Choroid plexus epithelial cell (primary cell): ENCODE measurements around the gene TAF1B.
"Not testable (repeated sequence)": the region's sequence is repeated elsewhere in the genome, so short reads cannot be mapped to it uniquely, and the experiment has no call there.

Experiments used
- DNase-seq: peaks from one replicate; pipeline ENCODE4 v3.0.0-alpha.2; 2010; ENCODE audit warnings: low read depth
- H3K4me3 ChIP-seq: 2 replicates; pipeline ENCODE4 v1.5.1; 2011; ENCODE audit warnings: low read depth, mild to moderate bottlenecking, control low read depth, low read length, moderate library complexity
- TF ChIP-seq, protein P1 (sequence below): conservative IDR thresholded peaks from 2 replicates; pipeline ENCODE4 v1.5.1; 2011; ENCODE audit warnings: low read depth, mild to moderate bottlenecking, control low read depth, inconsistent platforms, low read length, moderate library complexity

TAF1B gene

DNA sequence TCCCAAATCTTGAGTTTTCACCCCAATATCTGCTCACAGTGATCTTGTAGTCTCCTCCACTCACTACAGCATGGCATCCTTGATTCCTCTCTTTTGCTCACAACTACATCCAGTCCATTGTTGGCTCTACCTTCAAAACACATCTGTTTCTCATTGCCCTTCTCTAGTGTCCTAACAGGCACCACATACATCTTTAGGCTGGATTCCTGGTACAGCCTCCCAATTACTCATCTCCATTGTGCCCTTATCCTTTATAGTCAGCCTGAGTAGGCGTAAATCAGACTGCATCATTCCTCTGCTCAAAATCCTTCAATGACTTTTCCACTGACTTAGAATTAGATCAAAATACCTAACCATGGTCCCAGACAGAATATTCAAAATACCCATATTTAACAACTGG is 10.7 kb upstream of the TAF1B start:
- H3K4me3 ChIP-seq, result no peak overlapping the region
- TF ChIP-seq, protein P1, sequence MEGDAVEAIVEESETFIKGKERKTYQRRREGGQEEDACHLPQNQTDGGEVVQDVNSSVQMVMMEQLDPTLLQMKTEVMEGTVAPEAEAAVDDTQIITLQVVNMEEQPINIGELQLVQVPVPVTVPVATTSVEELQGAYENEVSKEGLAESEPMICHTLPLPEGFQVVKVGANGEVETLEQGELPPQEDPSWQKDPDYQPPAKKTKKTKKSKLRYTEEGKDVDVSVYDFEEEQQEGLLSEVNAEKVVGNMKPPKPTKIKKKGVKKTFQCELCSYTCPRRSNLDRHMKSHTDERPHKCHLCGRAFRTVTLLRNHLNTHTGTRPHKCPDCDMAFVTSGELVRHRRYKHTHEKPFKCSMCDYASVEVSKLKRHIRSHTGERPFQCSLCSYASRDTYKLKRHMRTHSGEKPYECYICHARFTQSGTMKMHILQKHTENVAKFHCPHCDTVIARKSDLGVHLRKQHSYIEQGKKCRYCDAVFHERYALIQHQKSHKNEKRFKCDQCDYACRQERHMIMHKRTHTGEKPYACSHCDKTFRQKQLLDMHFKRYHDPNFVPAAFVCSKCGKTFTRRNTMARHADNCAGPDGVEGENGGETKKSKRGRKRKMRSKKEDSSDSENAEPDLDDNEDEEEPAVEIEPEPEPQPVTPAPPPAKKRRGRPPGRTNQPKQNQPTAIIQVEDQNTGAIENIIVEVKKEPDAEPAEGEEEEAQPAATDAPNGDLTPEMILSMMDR, result no peak
- DNase-seq, result no peak

DNA sequence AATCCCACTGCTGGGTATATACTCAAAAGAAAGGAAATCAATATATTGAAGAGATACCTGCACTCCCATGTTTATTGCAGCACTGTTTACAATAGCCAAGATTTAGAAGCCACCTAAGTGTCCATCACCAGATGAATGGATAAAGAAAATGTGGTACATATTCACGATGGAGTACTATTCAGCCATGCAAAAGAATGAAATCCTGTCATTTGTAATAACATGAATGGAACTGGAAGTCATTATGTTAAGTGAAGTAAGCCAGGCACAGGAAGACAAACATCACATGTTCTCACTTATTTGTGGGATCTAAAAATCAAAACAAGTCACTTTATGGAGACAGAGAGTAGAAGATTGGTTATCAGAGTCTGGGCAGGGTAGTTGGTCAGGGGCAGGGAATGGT is 8.2 kb upstream of the TAF1B start:
- DNase-seq, H3K4me3 ChIP-seq: not testable (repeated sequence)

DNA sequence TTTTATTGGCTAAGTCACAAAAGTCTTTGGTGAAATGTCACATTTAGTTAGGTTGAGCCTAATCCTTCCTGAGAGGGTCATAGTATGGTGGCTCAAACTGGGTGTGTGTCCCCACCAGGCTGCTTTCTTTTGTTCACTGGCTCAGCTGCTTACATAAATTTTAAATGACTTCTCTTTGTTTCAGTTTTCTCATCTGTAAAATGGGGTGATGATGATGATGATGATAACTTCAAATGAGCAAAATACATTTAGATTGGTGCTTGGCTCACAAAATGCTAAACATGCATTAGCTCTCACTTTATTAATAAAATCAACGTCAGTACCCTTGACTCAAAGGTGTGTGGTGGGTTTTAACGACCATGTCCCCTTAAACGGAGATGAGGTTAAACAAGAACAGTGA is 7.2 kb upstream of the TAF1B start:
- TF ChIP-seq, protein P1, result no peak
- H3K4me3 ChIP-seq, result no peak overlapping the region
- no peak for DNase-seq

DNA sequence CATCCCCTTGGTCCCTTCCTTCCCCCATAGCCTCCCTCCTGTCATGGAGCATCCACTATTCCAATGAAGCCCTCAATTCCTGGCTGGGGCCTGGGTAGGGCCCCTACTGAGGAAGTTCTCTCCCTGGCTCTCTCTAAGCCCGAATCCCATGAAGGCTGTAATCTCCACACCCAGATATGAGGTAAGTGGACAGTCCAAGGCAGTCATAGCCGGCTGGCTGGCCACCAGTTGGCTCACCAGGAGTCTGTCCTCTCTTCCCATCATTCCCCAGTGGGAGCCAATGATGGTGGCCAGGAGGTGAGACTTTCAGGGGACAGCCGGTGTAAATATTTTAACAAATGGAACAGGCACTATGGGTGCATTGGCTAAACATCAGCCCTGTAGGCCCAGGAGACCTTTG is 6.8 kb upstream of the TAF1B start:
- TF ChIP-seq, protein P1, result no peak
- DNase-seq, result no peak
- no peak overlapping the region for H3K4me3 ChIP-seq

DNA sequence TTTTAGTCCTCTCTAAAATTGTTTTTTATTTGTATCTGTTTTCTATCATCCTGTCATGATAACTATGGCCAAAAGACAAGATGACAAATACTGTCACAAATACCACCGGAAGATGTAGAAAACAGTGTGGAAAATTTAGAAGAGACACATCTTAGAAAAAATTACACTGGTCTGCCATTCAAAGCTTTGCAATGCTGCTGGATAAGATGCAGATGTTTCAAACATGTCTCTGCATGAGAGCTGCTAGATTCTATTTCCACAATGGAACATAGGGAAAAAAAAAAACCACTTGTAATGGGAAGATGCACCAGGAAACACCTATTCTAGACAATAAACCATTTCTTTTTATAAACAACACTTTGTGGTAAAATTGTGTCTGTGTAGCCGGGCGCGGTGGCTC is 5.8 kb upstream of the TAF1B start:
- DNase-seq, result no peak
- no peak overlapping the region for H3K4me3 ChIP-seq
- TF ChIP-seq, protein P1, result no peak

DNA sequence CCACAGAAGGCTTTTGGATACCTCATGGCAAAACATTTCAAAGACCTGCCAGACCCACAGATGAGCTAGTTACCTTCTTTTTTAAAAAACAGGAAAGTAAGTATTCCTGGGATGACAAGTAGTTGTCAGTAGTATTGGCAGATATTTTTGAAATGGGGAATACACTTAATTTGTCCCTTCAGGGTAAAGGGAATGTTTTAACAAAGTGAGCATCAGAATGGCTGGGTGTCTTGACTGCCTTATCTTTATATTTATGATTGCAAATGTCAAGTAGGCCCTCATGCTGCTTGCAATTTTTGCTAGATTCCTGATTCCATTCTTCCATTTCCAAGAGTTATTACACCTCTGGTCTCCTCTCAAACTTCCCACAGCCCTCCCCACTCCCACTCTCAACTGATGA is 4.9 kb upstream of the TAF1B start:
- DNase-seq, result no peak

DNA sequence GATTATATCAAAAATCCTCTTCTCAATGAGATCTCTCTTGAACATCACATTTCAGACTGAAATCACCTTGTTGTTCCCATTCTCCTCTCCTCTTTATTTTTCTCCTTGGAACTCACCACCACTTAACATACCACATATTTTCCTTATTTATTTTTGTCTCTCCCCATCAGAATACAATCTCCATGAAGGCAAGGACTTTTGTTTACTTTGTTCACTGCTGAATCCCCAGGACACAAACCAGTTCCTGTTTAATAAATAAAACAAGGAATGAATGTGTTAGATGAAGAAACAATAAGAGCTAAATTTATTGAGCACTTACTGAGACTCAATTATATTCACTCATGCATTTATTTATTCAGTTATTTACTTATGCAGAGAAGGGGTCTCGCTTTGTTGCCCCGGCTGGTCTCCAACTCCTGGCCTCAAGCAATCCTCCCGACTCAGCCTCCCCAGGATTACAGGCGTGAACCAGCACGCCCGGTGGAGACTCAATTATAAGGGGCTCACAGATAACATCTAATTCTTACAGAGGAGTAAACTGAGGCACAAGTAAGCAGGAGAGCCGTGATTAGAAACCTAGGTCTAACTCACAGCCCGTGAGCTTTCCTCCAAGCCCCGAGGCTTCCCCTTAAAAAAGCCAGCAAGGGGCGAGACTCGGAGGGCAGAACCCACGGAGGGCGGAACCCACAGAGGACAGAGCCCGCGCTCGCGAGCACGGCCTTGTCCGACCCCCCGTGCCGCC is 616 bp upstream of the TAF1B start:
- peak overlapping the region; percentile 81 for H3K4me3 ChIP-seq
- DNase-seq, result no peak
- TF ChIP-seq, protein P1, result no peak

More for the DNA sequence above, 4.9 kb upstream of the TAF1B start:
- TF ChIP-seq, protein P1, result no peak
- H3K4me3 ChIP-seq, result no peak overlapping the region
